Memory B cell (primary cell): Measurements from ENCODE around the gene ADTRP.

Experiments used
- ATAC-seq: fragments of 150-1000 bp; cut with Tn5 transposase; 2 replicates; pipeline ENCODE4 v1.10.0; 2021; ENCODE audit warnings: low read depth, mild to moderate bottlenecking, moderate library complexity
- DNase-seq, 2 donors: peaks; one replicate each; pipeline ENCODE4 v3.0.0; 2022; ENCODE audit warnings: low spot score in 2 of 2
- H3K27ac Mint-ChIP-seq: one replicate; pipeline ENCODE4 v1.8.0; 2022; ENCODE audit warnings: mild to moderate bottlenecking, moderate library complexity, mixed read lengths
- H3K27me3 Mint-ChIP-seq: one replicate; pipeline ENCODE4 v1.8.0; 2022; ENCODE audit warnings: mixed read lengths
- H3K36me3 Mint-ChIP-seq: one replicate; pipeline ENCODE4 v1.8.0; 2022; ENCODE audit warnings: mild to moderate bottlenecking, mixed read lengths
- H3K4me1 Mint-ChIP-seq: one replicate; pipeline ENCODE4 v1.8.0; 2022; ENCODE audit warnings: mixed read lengths
- H3K4me3 Mint-ChIP-seq: one replicate; pipeline ENCODE4 v1.8.0; 2022; ENCODE audit warnings: mild to moderate bottlenecking, moderate library complexity, mixed read lengths
- H3K9me3 Mint-ChIP-seq: one replicate; pipeline ENCODE4 v1.8.0; 2022; ENCODE audit warnings: mixed read lengths

Gene ADTRP, protein sequence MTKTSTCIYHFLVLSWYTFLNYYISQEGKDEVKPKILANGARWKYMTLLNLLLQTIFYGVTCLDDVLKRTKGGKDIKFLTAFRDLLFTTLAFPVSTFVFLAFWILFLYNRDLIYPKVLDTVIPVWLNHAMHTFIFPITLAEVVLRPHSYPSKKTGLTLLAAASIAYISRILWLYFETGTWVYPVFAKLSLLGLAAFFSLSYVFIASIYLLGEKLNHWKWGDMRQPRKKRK

GRCh38 chr6:11778648-11779328, at the start of gene ADTRP:
Gene ADTRP (minus strand): TSS chr6:11778803. CDS start chr6:11778759, 44 bp downstream.
- Mint-ChIP-seq H3K27me3 (peaks cover 9% of the 10 kb centered on the region), H3K27ac (no peak within 1 kb of the TSS), H3K4me3 (no peak within 1 kb of the TSS), H3K4me1 (no peaks in the 10 kb centered on the region), H3K9me3 (no peaks in the 10 kb centered on the region), H3K36me3 (no peaks in the 10 kb centered on the region)
- ATAC-seq (no peak), DNase-seq (no peak)

- H3K27ac Mint-ChIP-seq, result no peak overlapping the region
- ATAC-seq, result no peak
Measured at GRCh38 chr6:11826779-11827178, 48.2 kb upstream of the ADTRP start.

GRCh38 chr6:11824986-11825385, 46.4 kb upstream of the ADTRP start:
- DNase-seq (no peak), ATAC-seq (peak; percentile 61)
- Mint-ChIP-seq H3K27me3 (peaks cover 2% of the 10 kb centered on the region), H3K9me3 (no peaks in the 10 kb centered on the region), H3K27ac (peak overlapping the region; percentile 35), H3K4me3 (no peak overlapping the region), H3K36me3 (no peaks in the 10 kb centered on the region), H3K4me1 (peaks cover 17% of the 10 kb centered on the region)

More at GRCh38 chr6:11826779-11827178, 48.2 kb upstream of the ADTRP start:
- Mint-ChIP-seq H3K4me1 (peaks cover 22% of the 10 kb centered on the region), H3K9me3 (no peaks in the 10 kb centered on the region), H3K36me3 (no peaks in the 10 kb centered on the region), H3K4me3 (no peak overlapping the region), H3K27me3 (peaks cover 3% of the 10 kb centered on the region)
- no peak for DNase-seq

DNA sequence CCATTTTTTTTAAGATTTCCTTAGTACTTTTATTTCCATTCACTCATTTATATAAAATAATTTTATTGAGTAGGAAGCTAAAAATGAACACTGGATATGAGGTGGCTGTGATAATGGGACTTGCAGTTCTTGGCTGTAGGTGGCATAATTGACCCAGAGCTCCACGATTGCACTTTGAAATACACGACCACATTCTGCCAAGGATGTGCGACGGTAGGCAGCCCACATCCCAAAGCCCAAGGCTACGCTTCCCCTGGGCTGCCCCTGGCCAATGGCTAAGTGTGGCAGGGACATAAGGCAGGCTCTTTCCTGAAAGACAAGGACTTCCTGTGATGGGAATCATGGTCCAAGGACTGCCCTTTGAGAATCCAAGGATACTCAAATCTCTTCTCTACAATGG, 43.7 kb upstream of the ADTRP start:
- no peaks in the 10 kb centered on the region for H3K36me3 Mint-ChIP-seq
- ATAC-seq (peak; percentile 75), DNase-seq (peak in 1 of 2 donors; percentile 9)
- H3K27me3 Mint-ChIP-seq, result peaks cover 2% of the 10 kb centered on the region
- no peak overlapping the region for H3K27ac Mint-ChIP-seq
- peaks cover 2% of the 10 kb centered on the region for H3K9me3 Mint-ChIP-seq
- peaks cover 10% of the 10 kb centered on the region for H3K4me1 Mint-ChIP-seq
- H3K4me3 Mint-ChIP-seq, result no peak overlapping the region

GRCh38 chr6:11821781-11822180, 43.2 kb upstream of the ADTRP start:
- DNase-seq (no peak), ATAC-seq (no peak)
- no peak overlapping the region for H3K27ac Mint-ChIP-seq
- H3K36me3 Mint-ChIP-seq, result no peaks in the 10 kb centered on the region
- H3K4me1 Mint-ChIP-seq, result peaks cover 10% of the 10 kb centered on the region
- H3K27me3 Mint-ChIP-seq, result peaks cover 2% of the 10 kb centered on the region
- peaks cover 2% of the 10 kb centered on the region for H3K9me3 Mint-ChIP-seq
- H3K4me3 Mint-ChIP-seq, result no peak overlapping the region

DNA sequence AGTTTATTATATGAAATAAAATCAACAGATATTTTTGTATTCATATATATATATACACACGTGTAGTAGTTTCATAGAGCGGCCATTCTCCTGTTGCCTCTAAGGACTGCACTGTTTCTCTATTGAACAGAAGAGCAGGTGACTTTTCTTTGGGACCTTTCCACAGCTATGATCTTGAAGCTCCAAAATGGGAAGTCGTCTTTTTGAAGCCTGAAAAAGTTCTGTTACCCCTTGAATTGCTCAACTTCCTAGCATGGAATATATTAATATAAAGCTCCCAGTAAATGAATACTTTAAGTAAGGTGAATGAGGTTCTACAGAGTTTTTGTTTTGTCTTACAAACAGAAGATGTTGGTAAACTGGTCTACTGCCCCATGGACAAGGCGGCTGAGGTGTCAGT, 42.2 kb upstream of the ADTRP start:
- peaks cover 2% of the 10 kb centered on the region for H3K9me3 Mint-ChIP-seq
- peaks cover 10% of the 10 kb centered on the region for H3K4me1 Mint-ChIP-seq
- ATAC-seq (no peak), DNase-seq (no peak)
- H3K27ac Mint-ChIP-seq, result no peak overlapping the region
- H3K36me3 Mint-ChIP-seq, result no peaks in the 10 kb centered on the region
- H3K4me3 Mint-ChIP-seq, result no peak overlapping the region
- peaks cover 2% of the 10 kb centered on the region for H3K27me3 Mint-ChIP-seq

DNA sequence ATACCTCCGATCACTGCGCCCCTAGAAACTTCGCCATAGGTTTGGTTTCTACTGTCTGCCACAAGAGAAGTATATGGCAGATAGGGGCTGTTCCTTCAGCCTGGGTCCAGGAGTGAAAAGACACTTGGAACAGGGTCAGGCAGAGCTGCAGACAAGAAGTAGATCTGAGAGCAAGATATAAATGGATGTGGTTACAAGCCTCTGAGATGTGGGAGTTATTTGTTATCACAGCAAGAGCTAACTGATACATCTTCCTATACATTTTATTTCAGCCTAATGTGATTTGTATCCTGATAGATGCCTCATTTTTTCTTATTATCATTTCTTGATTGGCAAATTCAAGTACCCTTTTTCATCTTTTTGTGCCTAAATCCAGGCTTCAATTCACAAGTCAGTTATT, 40.9 kb upstream of the ADTRP start:
- Mint-ChIP-seq H3K27ac (no peak overlapping the region), H3K36me3 (no peaks in the 10 kb centered on the region), H3K4me1 (peaks cover 5% of the 10 kb centered on the region), H3K4me3 (no peak overlapping the region), H3K9me3 (peaks cover 2% of the 10 kb centered on the region), H3K27me3 (no peaks in the 10 kb centered on the region)
- no peak for ATAC-seq
- no peak for DNase-seq

- ATAC-seq (no peak), DNase-seq (no peak)
- Mint-ChIP-seq H3K27me3 (no peaks in the 10 kb centered on the region), H3K36me3 (no peaks in the 10 kb centered on the region), H3K27ac (no peak overlapping the region), H3K4me1 (no peaks in the 10 kb centered on the region), H3K4me3 (no peak overlapping the region), H3K9me3 (peaks cover 2% of the 10 kb centered on the region)
Measured at GRCh38 chr6:11815231-11815630, 36.6 kb upstream of the ADTRP start.

- Mint-ChIP-seq H3K4me3 (no peak overlapping the region), H3K27me3 (no peaks in the 10 kb centered on the region), H3K36me3 (no peaks in the 10 kb centered on the region), H3K4me1 (no peaks in the 10 kb centered on the region), H3K27ac (no peak overlapping the region), H3K9me3 (peaks cover under 1% of the 10 kb centered on the region)
- DNase-seq, result no peak
- no peak for ATAC-seq
Measured at GRCh38 chr6:11814819-11815218, 36.2 kb upstream of the ADTRP start.

DNA sequence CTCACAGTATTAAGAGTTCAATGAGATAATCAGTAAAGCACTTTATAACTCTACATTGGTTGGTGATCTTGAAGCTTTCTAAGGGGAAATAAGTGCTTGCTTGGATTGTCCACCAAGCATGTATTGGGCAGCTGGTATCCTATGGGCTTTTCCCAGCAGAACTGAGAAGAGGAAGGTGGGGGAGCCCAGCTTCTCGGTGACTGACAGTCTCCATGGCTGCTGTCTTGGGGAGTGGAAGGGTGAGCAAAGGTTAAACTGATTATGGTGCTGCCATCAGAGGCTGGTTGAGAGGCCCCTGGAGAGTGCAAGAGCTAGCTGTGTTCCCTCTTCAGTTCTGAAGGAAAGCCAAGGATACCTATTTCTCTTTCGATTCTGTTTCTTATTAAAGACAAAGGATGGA, 35.5 kb upstream of the ADTRP start:
- Mint-ChIP-seq H3K9me3 (no peaks in the 10 kb centered on the region), H3K4me3 (no peak overlapping the region), H3K27ac (no peak overlapping the region), H3K4me1 (no peaks in the 10 kb centered on the region), H3K27me3 (no peaks in the 10 kb centered on the region), H3K36me3 (no peaks in the 10 kb centered on the region)
- DNase-seq (no peak), ATAC-seq (no peak)

- Mint-ChIP-seq H3K9me3 (no peaks in the 10 kb centered on the region), H3K36me3 (no peaks in the 10 kb centered on the region), H3K4me1 (no peaks in the 10 kb centered on the region), H3K4me3 (no peak overlapping the region), H3K27me3 (peaks cover 2% of the 10 kb centered on the region), H3K27ac (no peak overlapping the region)
- ATAC-seq (no peak), DNase-seq (no peak)
Measured at GRCh38 chr6:11813606-11814005, 35.0 kb upstream of the ADTRP start.

GRCh38 chr6:11812951-11813350, 34.3 kb upstream of the ADTRP start:
- no peak overlapping the region for H3K27ac Mint-ChIP-seq
- no peak for DNase-seq
- H3K27me3 Mint-ChIP-seq, result peaks cover 2% of the 10 kb centered on the region
- ATAC-seq, result no peak
- H3K4me1 Mint-ChIP-seq, result no peaks in the 10 kb centered on the region
- no peaks in the 10 kb centered on the region for H3K36me3 Mint-ChIP-seq
- no peaks in the 10 kb centered on the region for H3K9me3 Mint-ChIP-seq
- no peak overlapping the region for H3K4me3 Mint-ChIP-seq

DNA sequence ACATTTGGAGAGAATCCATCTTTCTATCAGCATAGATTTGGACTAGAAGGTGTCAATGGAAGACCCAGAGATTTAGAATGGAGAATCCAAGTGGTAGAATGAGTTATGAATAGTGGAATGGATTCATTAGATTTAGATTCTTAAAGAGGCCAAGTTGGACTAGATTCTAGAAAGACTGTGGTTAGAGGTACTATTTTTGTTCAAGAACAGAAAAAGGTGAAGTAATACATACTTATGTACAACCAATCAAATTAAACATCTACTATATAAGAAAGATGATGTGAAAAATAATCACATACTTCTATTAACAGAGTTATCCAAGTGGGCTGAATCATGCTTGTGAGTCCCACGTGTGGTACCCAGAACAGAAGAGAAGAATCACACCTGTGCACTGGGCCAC, 33.8 kb upstream of the ADTRP start:
- DNase-seq (no peak), ATAC-seq (no peak)
- Mint-ChIP-seq H3K9me3 (no peaks in the 10 kb centered on the region), H3K27ac (no peak overlapping the region), H3K27me3 (peaks cover 2% of the 10 kb centered on the region), H3K36me3 (no peaks in the 10 kb centered on the region), H3K4me1 (no peaks in the 10 kb centered on the region), H3K4me3 (no peak overlapping the region)

DNA sequence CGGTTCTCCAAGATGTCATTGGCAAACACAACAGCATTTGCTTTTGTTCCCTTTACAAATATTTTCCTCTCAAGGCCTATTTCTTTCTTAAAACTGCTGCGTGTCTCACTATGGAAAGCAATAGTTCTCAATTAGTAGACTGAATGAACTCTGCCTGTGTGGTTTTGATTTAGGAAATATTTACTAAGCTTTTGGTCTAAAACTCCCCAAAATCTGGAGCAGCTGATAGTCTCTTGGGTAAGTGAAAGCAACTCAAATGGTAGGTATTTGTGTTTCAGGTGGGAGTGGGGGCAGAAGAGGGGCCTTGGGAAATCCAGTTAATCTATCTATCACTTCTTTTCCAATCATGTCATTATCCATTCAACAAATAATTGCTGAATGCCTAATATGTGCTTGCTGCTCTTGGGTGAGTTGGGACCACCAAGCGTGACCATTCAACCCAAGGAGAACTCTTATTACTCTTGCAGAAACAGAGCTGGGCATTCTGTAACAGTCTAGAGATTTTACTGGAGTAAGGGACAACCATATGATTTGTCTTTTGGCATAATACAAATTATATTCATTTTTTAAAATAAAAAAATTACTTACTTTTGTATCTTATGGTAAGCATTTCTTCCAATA, 33.2 kb upstream of the ADTRP start:
- Mint-ChIP-seq H3K27ac (no peak overlapping the region), H3K27me3 (peaks cover 3% of the 10 kb centered on the region), H3K4me3 (no peak overlapping the region), H3K36me3 (no peaks in the 10 kb centered on the region), H3K4me1 (no peaks in the 10 kb centered on the region), H3K9me3 (no peaks in the 10 kb centered on the region)
- DNase-seq (no peak), ATAC-seq (no peak)
